Stimulated activated CD8-positive, alpha-beta memory T cell treated with anti-CD3 and anti-CD28 coated beads, Interleukin-12 subunit alpha, Interleukin-12 subunit beta, amount 100 ng/mL, for 24 hours (primary cell): ENCODE measurements around the gene ACCSL.

ENCODE experiments used
- DNase-seq: peaks from one replicate; pipeline ENCODE4 v3.0.0-alpha.2; 2020; ENCODE audit errors: extremely low read depth

The ACCSL gene

GRCh38 chr11:44058275-44058674, 10.5 kb downstream of the ACCSL start:
- no peak for DNase-seq

- DNase-seq = no peak
Measured at GRCh38 chr11:44065161-44065661, 17.4 kb downstream of the ACCSL start.

- peak; percentile 59 for DNase-seq
Measured at GRCh38 chr11:44065841-44066731, 18.3 kb downstream of the ACCSL start, which contains the start of gene ACCS. ACCS (plus strand) TSS chr11:44066270; CDS start chr11:44067628, 1,358 bp downstream.

GRCh38 chr11:44066732-44067141, 19.0 kb downstream of the ACCSL start:
- DNase-seq = no peak

GRCh38 chr11:44067266-44067665, 19.5 kb downstream of the ACCSL start:
- no peak for DNase-seq

- no peak for DNase-seq
Measured at GRCh38 chr11:44068180-44068579, 20.4 kb downstream of the ACCSL start.

GRCh38 chr11:44071157-44071556, 23.4 kb downstream of the ACCSL start:
- DNase-seq = no peak

GRCh38 chr11:44072757-44073658, 25.2 kb downstream of the ACCSL start:
- no peak for DNase-seq

GRCh38 chr11:44078794-44079193, 31.0 kb downstream of the ACCSL start:
- DNase-seq = no peak

- DNase-seq = no peak
Measured at GRCh38 chr11:44079376-44079775, 31.6 kb downstream of the ACCSL start.

GRCh38 chr11:44080951-44081350, 33.2 kb downstream of the ACCSL start:
- no peak for DNase-seq

- no peak for DNase-seq
Measured at GRCh38 chr11:44082645-44083044, 34.9 kb downstream of the ACCSL start.

GRCh38 chr11:44083433-44083832, 35.7 kb downstream of the ACCSL start:
- no peak for DNase-seq

GRCh38 chr11:44083906-44084305, 36.1 kb downstream of the ACCSL start:
- no peak for DNase-seq

- DNase-seq = no peak
Measured at GRCh38 chr11:44085330-44085729, 37.5 kb downstream of the ACCSL start.

- DNase-seq = no peak
Measured at GRCh38 chr11:44088377-44088776, 40.6 kb downstream of the ACCSL start.

GRCh38 chr11:44088871-44089270, 41.1 kb downstream of the ACCSL start:
- DNase-seq = no peak

GRCh38 chr11:44090539-44090938, 42.8 kb downstream of the ACCSL start:
- DNase-seq = no peak

- DNase-seq = peak; percentile 45
Measured at GRCh38 chr11:44094260-44094868, 46.6 kb downstream of the ACCSL start.

GRCh38 chr11:44095506-44096359, 48.0 kb downstream of the ACCSL start, which contains the start of gene EXT2:
EXT2 (plus strand) TSS chr11:44095678; CDS start chr11:44107713, 12,035 bp downstream.
- DNase-seq = peak; percentile 63
